Peyer's patch (tissue), 4 donors: ENCODE measurements around the gene TMTC2.

ENCODE experiments used
- POLR2A ChIP-seq, 2 donors: fragments of 450-650 bp; IDR thresholded peaks; one replicate each; pipeline ENCODE4 v1.5.1; 2017; ENCODE audit warnings: antibody characterized with exemption in 2 of 2, mild to moderate bottlenecking in 2 of 2, moderate library complexity in 2 of 2
- TF ChIP-seq, protein P1 (sequence below), 6 experiments: fragments of 450-650 bp in 4 of 6; fragments of 200-600 bp in 2 of 6; sonication (generic) in 1 of 6; IDR thresholded peaks; one replicate each; pipeline ENCODE4 v1.5.1; 2017 to 2019; ENCODE audit warnings: antibody characterized with exemption in 6 of 6, mild to moderate bottlenecking in 3 of 6, moderate library complexity in 1 of 6

DNA sequence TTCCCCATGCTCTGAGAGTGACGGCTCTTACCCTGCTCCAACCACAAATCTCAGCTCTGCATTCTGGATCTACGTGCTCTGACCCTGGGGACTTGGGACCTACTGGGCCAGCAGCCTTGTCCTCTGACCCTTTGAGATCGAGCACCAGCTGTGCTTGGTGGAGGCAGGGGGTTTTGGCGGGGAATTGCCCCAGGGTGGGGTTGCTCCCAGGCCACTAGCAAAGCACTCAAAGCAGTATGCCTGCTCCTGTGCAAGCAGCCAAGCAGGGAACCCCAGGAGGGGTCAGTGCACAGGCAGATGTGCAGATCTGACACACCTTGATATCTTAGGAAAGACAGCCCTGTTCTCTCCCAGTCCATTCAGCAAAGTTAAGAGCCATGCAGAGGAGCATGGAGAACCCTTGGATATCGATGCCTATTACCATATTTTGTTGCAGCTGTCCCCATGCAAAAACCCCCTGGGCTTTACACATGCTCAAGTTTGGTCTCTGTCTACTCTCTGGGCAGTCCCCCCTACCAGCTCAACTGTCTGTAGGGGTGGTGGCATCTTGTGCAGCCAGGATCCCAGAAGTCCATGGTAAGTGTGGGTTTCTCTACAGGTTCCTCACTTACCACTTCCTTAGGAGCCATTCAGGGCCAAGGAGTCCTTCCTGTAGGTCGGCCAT is 319.0 kb downstream of the TMTC2 start:
- TF ChIP-seq, protein P1, sequence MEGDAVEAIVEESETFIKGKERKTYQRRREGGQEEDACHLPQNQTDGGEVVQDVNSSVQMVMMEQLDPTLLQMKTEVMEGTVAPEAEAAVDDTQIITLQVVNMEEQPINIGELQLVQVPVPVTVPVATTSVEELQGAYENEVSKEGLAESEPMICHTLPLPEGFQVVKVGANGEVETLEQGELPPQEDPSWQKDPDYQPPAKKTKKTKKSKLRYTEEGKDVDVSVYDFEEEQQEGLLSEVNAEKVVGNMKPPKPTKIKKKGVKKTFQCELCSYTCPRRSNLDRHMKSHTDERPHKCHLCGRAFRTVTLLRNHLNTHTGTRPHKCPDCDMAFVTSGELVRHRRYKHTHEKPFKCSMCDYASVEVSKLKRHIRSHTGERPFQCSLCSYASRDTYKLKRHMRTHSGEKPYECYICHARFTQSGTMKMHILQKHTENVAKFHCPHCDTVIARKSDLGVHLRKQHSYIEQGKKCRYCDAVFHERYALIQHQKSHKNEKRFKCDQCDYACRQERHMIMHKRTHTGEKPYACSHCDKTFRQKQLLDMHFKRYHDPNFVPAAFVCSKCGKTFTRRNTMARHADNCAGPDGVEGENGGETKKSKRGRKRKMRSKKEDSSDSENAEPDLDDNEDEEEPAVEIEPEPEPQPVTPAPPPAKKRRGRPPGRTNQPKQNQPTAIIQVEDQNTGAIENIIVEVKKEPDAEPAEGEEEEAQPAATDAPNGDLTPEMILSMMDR (IDR thresholded peaks at IDR 0.05), result no peak
- no peak for TF ChIP-seq POLR2A (IDR thresholded peaks at IDR 0.05)
